Measurements from ENCODE around the gene MAZ.

MAZ gene

DNA sequence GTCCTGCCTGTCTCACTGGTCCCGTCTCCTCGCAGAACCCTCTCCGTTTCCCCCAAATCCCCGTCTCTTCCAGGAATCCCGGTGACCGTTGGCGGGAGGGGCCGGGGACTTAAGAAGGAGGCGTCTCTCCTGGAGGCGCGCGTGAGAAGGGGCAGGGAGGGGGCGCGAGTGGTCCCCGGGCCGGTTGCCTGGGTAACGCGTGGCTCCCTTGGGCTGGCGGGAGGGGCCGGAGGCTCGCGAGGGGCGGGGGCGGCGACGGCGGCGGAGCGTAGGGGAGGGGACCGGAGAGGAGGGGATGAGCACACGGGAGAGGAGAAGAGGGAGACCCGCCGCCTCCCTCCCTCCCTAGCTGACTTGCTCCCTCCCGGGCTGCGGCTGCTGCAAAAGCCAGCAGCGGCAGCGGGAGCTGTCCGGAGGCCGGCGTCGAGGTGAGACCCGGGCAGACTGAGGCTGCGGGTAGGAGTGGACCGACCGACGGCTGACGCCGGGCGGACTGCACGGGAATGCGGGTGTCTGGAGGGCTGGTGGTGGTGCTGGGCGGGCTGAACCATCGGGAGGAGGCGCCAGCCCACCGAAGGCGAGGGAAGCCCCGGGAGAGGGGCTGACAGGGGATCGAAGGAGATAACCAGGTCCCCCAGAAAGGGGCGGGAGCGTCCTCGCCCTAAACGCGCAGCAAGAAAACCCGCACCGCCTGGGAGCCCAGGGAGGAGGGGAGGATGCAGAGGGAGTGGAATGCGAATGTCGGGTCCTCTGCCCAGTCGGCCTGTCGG lies 5.8 kb downstream of the MAZ start, which contains the start of gene PRRT2 (continued):
- TF ChIP-seq, protein P1, sequence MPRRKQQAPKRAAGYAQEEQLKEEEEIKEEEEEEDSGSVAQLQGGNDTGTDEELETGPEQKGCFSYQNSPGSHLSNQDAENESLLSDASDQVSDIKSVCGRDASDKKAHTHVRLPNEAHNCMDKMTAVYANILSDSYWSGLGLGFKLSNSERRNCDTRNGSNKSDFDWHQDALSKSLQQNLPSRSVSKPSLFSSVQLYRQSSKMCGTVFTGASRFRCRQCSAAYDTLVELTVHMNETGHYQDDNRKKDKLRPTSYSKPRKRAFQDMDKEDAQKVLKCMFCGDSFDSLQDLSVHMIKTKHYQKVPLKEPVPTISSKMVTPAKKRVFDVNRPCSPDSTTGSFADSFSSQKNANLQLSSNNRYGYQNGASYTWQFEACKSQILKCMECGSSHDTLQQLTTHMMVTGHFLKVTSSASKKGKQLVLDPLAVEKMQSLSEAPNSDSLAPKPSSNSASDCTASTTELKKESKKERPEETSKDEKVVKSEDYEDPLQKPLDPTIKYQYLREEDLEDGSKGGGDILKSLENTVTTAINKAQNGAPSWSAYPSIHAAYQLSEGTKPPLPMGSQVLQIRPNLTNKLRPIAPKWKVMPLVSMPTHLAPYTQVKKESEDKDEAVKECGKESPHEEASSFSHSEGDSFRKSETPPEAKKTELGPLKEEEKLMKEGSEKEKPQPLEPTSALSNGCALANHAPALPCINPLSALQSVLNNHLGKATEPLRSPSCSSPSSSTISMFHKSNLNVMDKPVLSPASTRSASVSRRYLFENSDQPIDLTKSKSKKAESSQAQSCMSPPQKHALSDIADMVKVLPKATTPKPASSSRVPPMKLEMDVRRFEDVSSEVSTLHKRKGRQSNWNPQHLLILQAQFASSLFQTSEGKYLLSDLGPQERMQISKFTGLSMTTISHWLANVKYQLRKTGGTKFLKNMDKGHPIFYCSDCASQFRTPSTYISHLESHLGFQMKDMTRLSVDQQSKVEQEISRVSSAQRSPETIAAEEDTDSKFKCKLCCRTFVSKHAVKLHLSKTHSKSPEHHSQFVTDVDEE (CRISPR knock-in tag; IDR thresholded peaks at IDR 0.05) = no peak
- TF ChIP-seq ZNF565 (CRISPR knock-in tag; conservative IDR thresholded peaks at IDR 0.05; ENCODE audit: low read depth) = no peak
- TF ChIP-seq TOX (CRISPR knock-in tag; IDR thresholded peaks at IDR 0.05; ENCODE audit: borderline replicate concordance) = no peak
- no peak for TF ChIP-seq ARNTL (CRISPR knock-in tag; IDR thresholded peaks at IDR 0.05; ENCODE audit: borderline replicate concordance, low read depth)
- TF ChIP-seq, protein P2, sequence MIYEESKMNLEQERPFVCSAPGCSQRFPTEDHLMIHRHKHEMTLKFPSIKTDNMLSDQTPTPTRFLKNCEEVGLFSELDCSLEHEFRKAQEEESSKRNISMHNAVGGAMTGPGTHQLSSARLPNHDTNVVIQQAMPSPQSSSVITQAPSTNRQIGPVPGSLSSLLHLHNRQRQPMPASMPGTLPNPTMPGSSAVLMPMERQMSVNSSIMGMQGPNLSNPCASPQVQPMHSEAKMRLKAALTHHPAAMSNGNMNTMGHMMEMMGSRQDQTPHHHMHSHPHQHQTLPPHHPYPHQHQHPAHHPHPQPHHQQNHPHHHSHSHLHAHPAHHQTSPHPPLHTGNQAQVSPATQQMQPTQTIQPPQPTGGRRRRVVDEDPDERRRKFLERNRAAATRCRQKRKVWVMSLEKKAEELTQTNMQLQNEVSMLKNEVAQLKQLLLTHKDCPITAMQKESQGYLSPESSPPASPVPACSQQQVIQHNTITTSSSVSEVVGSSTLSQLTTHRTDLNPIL (CRISPR knock-in tag; IDR thresholded peaks at IDR 0.05; ENCODE audit: low read depth) = no peak
- no peak for TF ChIP-seq ZC3H10 (CRISPR knock-in tag; IDR thresholded peaks at IDR 0.05)
- TF ChIP-seq SNAI2 (CRISPR knock-in tag; IDR thresholded peaks at IDR 0.05) = no peak
- TF ChIP-seq ESRRG (CRISPR knock-in tag; IDR thresholded peaks at IDR 0.05) = no peak
- no peak for TF ChIP-seq ZFP30 (CRISPR knock-in tag; IDR thresholded peaks at IDR 0.05)

DNA sequence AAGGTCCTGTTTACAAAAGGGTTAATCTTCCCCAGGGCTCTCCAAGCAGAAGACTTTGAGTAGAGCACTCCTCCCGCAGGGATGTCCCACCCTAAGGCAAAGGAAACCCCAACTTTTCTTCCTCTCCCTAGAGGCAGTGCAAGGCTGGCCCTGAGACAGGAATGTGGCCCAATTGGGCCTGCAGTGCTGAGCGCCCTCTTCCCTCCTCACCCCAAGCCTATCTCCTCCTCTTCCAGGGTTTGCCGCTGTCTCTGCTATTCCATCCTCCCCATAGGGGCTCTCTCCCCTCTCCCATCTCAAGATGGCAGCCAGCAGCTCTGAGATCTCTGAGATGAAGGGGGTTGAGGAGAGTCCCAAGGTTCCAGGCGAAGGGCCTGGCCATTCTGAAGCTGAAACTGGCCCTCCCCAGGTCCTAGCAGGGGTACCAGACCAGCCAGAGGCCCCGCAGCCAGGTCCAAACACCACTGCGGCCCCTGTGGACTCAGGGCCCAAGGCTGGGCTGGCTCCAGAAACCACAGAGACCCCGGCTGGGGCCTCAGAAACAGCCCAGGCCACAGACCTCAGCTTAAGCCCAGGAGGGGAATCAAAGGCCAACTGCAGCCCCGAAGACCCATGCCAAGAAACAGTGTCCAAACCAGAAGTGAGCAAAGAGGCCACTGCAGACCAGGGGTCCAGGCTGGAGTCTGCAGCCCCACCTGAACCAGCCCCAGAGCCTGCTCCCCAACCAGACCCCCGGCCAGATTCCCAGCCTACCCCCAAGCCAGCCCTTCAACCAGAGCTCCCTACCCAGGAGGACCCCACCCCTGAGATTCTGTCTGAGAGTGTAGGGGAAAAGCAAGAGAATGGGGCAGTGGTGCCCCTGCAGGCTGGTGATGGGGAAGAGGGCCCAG lies 6.7 kb downstream of the MAZ start:
- no peak for ATAC-seq
- TF ChIP-seq ESRRG (CRISPR knock-in tag; IDR thresholded peaks at IDR 0.05) = no peak
- TF ChIP-seq, protein P1 (CRISPR knock-in tag; IDR thresholded peaks at IDR 0.05) = no peak
- no peak for TF ChIP-seq RARB (CRISPR knock-in tag; IDR thresholded peaks at IDR 0.05)
- TF ChIP-seq, protein P3, sequence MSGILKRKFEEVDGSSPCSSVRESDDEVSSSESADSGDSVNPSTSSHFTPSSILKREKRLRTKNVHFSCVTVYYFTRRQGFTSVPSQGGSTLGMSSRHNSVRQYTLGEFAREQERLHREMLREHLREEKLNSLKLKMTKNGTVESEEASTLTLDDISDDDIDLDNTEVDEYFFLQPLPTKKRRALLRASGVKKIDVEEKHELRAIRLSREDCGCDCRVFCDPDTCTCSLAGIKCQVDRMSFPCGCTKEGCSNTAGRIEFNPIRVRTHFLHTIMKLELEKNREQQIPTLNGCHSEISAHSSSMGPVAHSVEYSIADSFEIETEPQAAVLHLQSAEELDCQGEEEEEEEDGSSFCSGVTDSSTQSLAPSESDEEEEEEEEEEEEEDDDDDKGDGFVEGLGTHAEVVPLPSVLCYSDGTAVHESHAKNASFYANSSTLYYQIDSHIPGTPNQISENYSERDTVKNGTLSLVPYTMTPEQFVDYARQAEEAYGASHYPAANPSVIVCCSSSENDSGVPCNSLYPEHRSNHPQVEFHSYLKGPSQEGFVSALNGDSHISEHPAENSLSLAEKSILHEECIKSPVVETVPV (CRISPR knock-in tag; IDR thresholded peaks at IDR 0.05) = no peak
- no peak for TF ChIP-seq CSDC2 (CRISPR knock-in tag; IDR thresholded peaks at IDR 0.05)
- no peak for TF ChIP-seq GLIS3 (CRISPR knock-in tag; IDR thresholded peaks at IDR 0.05)
- TF ChIP-seq PPARA (CRISPR knock-in tag; IDR thresholded peaks at IDR 0.05; ENCODE audit: borderline replicate concordance) = no peak
- no peak for TF ChIP-seq TCF4 (CRISPR knock-in tag; IDR thresholded peaks at IDR 0.05; ENCODE audit: borderline replicate concordance)
- no peak for TF ChIP-seq ZFP3 (CRISPR knock-in tag; IDR thresholded peaks at IDR 0.05)
- TF ChIP-seq ARNTL (CRISPR knock-in tag; IDR thresholded peaks at IDR 0.05; ENCODE audit: borderline replicate concordance, low read depth) = no peak

DNA sequence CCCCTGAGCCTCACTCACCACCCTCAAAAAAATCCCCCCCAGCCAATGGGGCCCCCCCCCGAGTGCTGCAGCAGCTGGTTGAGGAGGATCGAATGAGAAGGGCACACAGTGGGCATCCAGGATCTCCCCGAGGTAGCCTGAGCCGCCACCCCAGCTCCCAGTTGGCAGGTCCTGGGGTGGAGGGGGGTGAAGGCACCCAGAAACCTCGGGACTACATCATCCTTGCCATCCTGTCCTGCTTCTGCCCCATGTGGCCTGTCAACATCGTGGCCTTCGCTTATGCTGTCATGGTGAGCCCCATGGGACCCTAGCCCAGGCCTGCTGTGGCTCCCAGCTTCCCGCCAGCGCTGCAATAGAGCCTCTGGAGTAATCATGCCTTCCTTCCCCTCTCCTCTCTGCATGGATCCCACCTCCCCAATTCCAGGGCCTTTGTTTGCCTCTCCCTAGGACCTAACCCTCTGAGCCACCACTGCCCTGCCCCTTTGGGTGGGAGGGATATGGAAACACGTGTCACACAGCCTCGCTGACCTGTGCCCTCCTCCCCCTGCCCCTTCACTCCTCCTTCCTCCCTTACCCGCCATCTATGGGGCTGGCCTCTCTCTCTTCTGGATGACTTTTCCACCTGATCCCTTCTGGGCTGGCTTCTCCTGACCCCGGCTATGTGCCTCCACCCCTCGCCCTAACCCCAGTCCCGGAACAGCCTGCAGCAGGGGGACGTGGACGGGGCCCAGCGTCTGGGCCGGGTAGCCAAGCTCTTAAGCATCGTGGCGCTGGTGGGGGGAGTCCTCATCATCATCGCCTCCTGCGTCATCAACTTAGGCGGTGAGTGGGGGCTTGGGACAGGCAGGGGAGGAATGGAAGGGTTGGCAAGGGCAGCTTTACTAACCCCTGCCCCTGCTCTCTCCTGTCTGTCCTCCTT lies 7.6 kb downstream of the MAZ start:
- ATAC-seq = no peak
- TF ChIP-seq CSDC2 (CRISPR knock-in tag; IDR thresholded peaks at IDR 0.05) = no peak
- no peak for TF ChIP-seq ZNF8 (CRISPR knock-in tag; IDR thresholded peaks at IDR 0.05)
- TF ChIP-seq ZNF70 (CRISPR knock-in tag; IDR thresholded peaks at IDR 0.05) = no peak
- TF ChIP-seq, protein P4, sequence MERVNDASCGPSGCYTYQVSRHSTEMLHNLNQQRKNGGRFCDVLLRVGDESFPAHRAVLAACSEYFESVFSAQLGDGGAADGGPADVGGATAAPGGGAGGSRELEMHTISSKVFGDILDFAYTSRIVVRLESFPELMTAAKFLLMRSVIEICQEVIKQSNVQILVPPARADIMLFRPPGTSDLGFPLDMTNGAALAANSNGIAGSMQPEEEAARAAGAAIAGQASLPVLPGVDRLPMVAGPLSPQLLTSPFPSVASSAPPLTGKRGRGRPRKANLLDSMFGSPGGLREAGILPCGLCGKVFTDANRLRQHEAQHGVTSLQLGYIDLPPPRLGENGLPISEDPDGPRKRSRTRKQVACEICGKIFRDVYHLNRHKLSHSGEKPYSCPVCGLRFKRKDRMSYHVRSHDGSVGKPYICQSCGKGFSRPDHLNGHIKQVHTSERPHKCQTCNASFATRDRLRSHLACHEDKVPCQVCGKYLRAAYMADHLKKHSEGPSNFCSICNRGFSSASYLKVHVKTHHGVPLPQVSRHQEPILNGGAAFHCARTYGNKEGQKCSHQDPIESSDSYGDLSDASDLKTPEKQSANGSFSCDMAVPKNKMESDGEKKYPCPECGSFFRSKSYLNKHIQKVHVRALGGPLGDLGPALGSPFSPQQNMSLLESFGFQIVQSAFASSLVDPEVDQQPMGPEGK (CRISPR knock-in tag; IDR thresholded peaks at IDR 0.05; ENCODE audit: borderline replicate concordance) = no peak
- TF ChIP-seq ZNF565 (CRISPR knock-in tag; conservative IDR thresholded peaks at IDR 0.05; ENCODE audit: low read depth) = no peak
- no peak for TF ChIP-seq ZFP3 (CRISPR knock-in tag; IDR thresholded peaks at IDR 0.05)
- TF ChIP-seq TCF4 (CRISPR knock-in tag; IDR thresholded peaks at IDR 0.05; ENCODE audit: borderline replicate concordance) = no peak
- TF ChIP-seq, protein P1 (CRISPR knock-in tag; IDR thresholded peaks at IDR 0.05) = no peak
